Endothelial cell of umbilical vein (primary cell): Measurements from ENCODE around the gene SULT1A2. TPM values are rescaled to one million over a fixed set of nuclear protein-coding genes. Genes with fewer than 3 reads are reported as not detected.

Source experiments
- BruUV-seq: library from RNA; stranded (reverse); fragments of 400-500 nt; replicated peaks from 2 replicates; lab custom pipeline; 2021; lab: Mats Ljungman, UMichigan
- CTCF ChIA-PET: fragments of 300-600, 350-600 bp; sonication (Branson Sonifier 250); formaldehyde crosslinking; loops from one replicate; lab custom pipeline; 2021; ENCODE audit warnings: antibody characterized with exemption, inconsistent platforms; lab: Charles Lee
- POLR2A ChIA-PET: fragments of 300-600, 350-600 bp; sonication (Branson Sonifier 250); formaldehyde crosslinking; loops from one replicate; lab custom pipeline; 2021; ENCODE audit warnings: antibody characterized with exemption, inconsistent platforms; lab: Charles Lee
- DNase-seq: peaks from one replicate; pipeline ENCODE4 v3.0.0-alpha.2; 2011; ENCODE audit warnings: low read depth, low spot score
- FAIRE-seq: peaks from 2 replicates; lab custom pipeline; 2011; peaks lifted over from hg19 to GRCh38; lab: Jason Lieb, UNC
- H2AFZ ChIP-seq: 2 replicates; pipeline ENCODE4 v1.6.0; 2012; ENCODE audit warnings: low read depth, low read length, control low read depth, inconsistent platforms
- H3K27ac ChIP-seq: 2 replicates; pipeline ENCODE4 v1.5.1; 2011; ENCODE audit warnings: low read depth, mild to moderate bottlenecking, control low read depth, low read length, moderate library complexity; ENCODE audit not compliant: insufficient read depth
- H3K27me3 ChIP-seq, 2 experiments: 2 replicates each; pipeline versions ENCODE4 v1.6.0 to v1.6.1; 2011; ENCODE audit warnings: low read length in 2 of 2, mixed read lengths in 1 of 2; ENCODE audit not compliant: control insufficient read depth in 2 of 2, insufficient read depth in 2 of 2
- H3K36me3 ChIP-seq, 2 experiments: 2 replicates in 1 of 2; 3 replicates in 1 of 2; pipeline ENCODE4 v1.5.1; 2011; ENCODE audit warnings: low read length in 2 of 2, mild to moderate bottlenecking in 1 of 2, moderate library complexity in 1 of 2; ENCODE audit not compliant: control insufficient read depth in 2 of 2, insufficient read depth in 2 of 2; ENCODE audit errors: extremely low read depth in 1 of 2
- H3K4me1 ChIP-seq: 3 replicates; pipeline ENCODE4 v1.5.1; 2011; ENCODE audit warnings: mild to moderate bottlenecking, low read length; ENCODE audit not compliant: control insufficient read depth, insufficient read depth; ENCODE audit errors: extremely low read depth
- H3K4me2 ChIP-seq: 2 replicates; pipeline ENCODE4 v1.6.1; 2011; ENCODE audit warnings: low read length, control low read depth, mixed read lengths; ENCODE audit not compliant: insufficient read depth
- H3K4me3 ChIP-seq, 3 experiments: fragments of 200-600 bp in 1 of 3; sonication (generic), shearing (Covaris generic) in 1 of 3; replicated peaks in 1 of 3; 2 replicates each; pipeline ENCODE4 v1.5.1; 2011 to 2016; ENCODE audit warnings: control low read depth in 3 of 3, low read length in 3 of 3, mild to moderate bottlenecking in 2 of 3, inconsistent platforms in 1 of 3, low read depth in 1 of 3, moderate library complexity in 1 of 3; ENCODE audit not compliant: insufficient read depth in 1 of 3
- H3K79me2 ChIP-seq: 2 replicates; pipeline ENCODE4 v1.6.0; 2012; ENCODE audit warnings: low read length, inconsistent platforms; ENCODE audit not compliant: control insufficient read depth, insufficient read depth
- H3K9ac ChIP-seq: replicated peaks from 2 replicates; pipeline ENCODE3; 2011; ENCODE audit warnings: low read length, control low read depth; ENCODE audit not compliant: insufficient read depth; ENCODE audit errors: extremely low read depth
- H3K9me1 ChIP-seq: replicated peaks from 3 replicates; pipeline ENCODE4 v1.6.0; 2011; ENCODE audit warnings: mild to moderate bottlenecking, low read length; ENCODE audit not compliant: control insufficient read depth, insufficient read depth; ENCODE audit errors: extremely low read depth
- H3K9me3 ChIP-seq: replicated peaks from 2 replicates; pipeline ENCODE4 v1.5.1; 2012; ENCODE audit warnings: low read length, inconsistent platforms; ENCODE audit not compliant: control insufficient read depth, insufficient read depth
- H4K20me1 ChIP-seq: replicated peaks from 2 replicates; pipeline ENCODE3; 2011; ENCODE audit warnings: mild to moderate bottlenecking, low read length; ENCODE audit not compliant: control insufficient read depth, insufficient read depth; ENCODE audit errors: extremely low read depth
- EZH2 ChIP-seq: IDR thresholded peaks from 2 replicates; pipeline ENCODE4 v1.6.1; 2012; ENCODE audit warnings: borderline replicate concordance, low read depth, mild to moderate bottlenecking, moderate library complexity, low read length, inconsistent platforms; ENCODE audit not compliant: severe bottlenecking
- FOS ChIP-seq: IDR thresholded peaks from 2 replicates; pipeline ENCODE4 v1.6.1; 2011; ENCODE audit warnings: mild to moderate bottlenecking, low read length, moderate library complexity, borderline replicate concordance; ENCODE audit not compliant: insufficient read depth
- GATA2 ChIP-seq: IDR thresholded peaks from 2 replicates; pipeline ENCODE4 v1.7.0; 2011; ENCODE audit warnings: low read depth, mild to moderate bottlenecking, moderate library complexity, mixed read lengths, low read length; ENCODE audit not compliant: insufficient read length, insufficient read depth
- JUN ChIP-seq: IDR thresholded peaks from 2 replicates; pipeline ENCODE4 v1.6.1; 2011; ENCODE audit warnings: borderline replicate concordance, low read depth; ENCODE audit not compliant: insufficient read length, insufficient read depth
- MYC ChIP-seq: IDR thresholded peaks from one replicate; pipeline ENCODE4 v1.6.1; 2011; ENCODE audit warnings: mild to moderate bottlenecking, low read depth, low read length
- POLR2A ChIP-seq: IDR thresholded peaks from 2 replicates; pipeline ENCODE4 v1.6.1; 2012; ENCODE audit warnings: low read depth, mild to moderate bottlenecking, control low read depth, low read length
- POLR2AphosphoS5 ChIP-seq: IDR thresholded peaks from 2 replicates; pipeline ENCODE4 v1.6.1; 2012; ENCODE audit warnings: low read depth, mild to moderate bottlenecking, control low read depth, low read length, moderate library complexity; ENCODE audit not compliant: insufficient read depth
- dilution Hi-C: fragments of 300-500 bp; cut with MboI; formaldehyde crosslinking; loops from one replicate; pipeline ENCODE4 v1.15.0; 2019; ENCODE audit warnings: low sequenced_read_pairs; ENCODE audit not compliant: extremely low pct_ligation_motif_present
- intact Hi-C: fragments of 100-400 bp; cut with micrococcal nuclease; formaldehyde crosslinking; loops from one replicate; pipeline ENCODE4 v1.10.0; 2022
- polyA plus RNA-seq, 4 experiments: library from polyadenylated mRNA; depleted of rRNA in 3 of 4; stranded (reverse) in 3 of 4; unstranded in 1 of 4; fragments of >200 nt; gene quantifications; 2 replicates each; pipeline versions ENCODE4 v1.2.1 to v1.2.3, GENCODE V29; 2011 to 2012; ENCODE audit warnings: missing spikeins in 1 of 4
- total RNA-seq: library from RNA; stranded (reverse); gene quantifications from 2 replicates; pipeline ENCODE4 v1.2.3, GENCODE V29; 2021
- TF ChIP-seq, protein P1 (sequence below): IDR thresholded peaks from 2 replicates; pipeline ENCODE4 v1.6.1; 2011; ENCODE audit not compliant: insufficient read depth, insufficient read length
- TF ChIP-seq, protein P2 (sequence below), 2 donors: IDR thresholded peaks; 1 replicate in 1 of 2; 2 replicates in 1 of 2; pipeline ENCODE4 v1.5.1; 2011; ENCODE audit warnings: low read length in 2 of 2, mild to moderate bottlenecking in 2 of 2, moderate library complexity in 2 of 2, control low read depth in 1 of 2, inconsistent platforms in 1 of 2, low read depth in 1 of 2; ENCODE audit not compliant: insufficient read depth in 1 of 2; ENCODE audit errors: extremely low read depth in 1 of 2

Gene SULT1A2
- total and polyA plus RNA-seq, 2 donors (not counting 3 experiments of a cell fraction or from before 2014, with no cell fraction given): not detected

GRCh38 chr16:28556914-28557320 is 39.9 kb downstream of the SULT1A2 start:
- no peaks in the 10 kb centered on the region for H3K9me3 ChIP-seq
- TF ChIP-seq GATA2: no peak
- TF ChIP-seq MYC: no peak
- TF ChIP-seq POLR2AphosphoS5: no peak
- TF ChIP-seq FOS: no peak
- TF ChIP-seq, protein P1, sequence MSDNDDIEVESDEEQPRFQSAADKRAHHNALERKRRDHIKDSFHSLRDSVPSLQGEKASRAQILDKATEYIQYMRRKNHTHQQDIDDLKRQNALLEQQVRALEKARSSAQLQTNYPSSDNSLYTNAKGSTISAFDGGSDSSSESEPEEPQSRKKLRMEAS: no peak
- TF ChIP-seq JUN: no peak
- TF ChIP-seq POLR2A: no peak
- no peak for TF ChIP-seq EZH2
- TF ChIP-seq, protein P2, sequence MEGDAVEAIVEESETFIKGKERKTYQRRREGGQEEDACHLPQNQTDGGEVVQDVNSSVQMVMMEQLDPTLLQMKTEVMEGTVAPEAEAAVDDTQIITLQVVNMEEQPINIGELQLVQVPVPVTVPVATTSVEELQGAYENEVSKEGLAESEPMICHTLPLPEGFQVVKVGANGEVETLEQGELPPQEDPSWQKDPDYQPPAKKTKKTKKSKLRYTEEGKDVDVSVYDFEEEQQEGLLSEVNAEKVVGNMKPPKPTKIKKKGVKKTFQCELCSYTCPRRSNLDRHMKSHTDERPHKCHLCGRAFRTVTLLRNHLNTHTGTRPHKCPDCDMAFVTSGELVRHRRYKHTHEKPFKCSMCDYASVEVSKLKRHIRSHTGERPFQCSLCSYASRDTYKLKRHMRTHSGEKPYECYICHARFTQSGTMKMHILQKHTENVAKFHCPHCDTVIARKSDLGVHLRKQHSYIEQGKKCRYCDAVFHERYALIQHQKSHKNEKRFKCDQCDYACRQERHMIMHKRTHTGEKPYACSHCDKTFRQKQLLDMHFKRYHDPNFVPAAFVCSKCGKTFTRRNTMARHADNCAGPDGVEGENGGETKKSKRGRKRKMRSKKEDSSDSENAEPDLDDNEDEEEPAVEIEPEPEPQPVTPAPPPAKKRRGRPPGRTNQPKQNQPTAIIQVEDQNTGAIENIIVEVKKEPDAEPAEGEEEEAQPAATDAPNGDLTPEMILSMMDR (IDR thresholded peaks at IDR 0.05; ENCODE audit: extremely low read depth in 1 of 2, insufficient read depth in 1 of 2, low read depth in 1 of 2, low read length in 2 of 2): no peak
- H3K4me3 ChIP-seq: no peak overlapping the region
- H3K27me3 ChIP-seq: no peaks in the 10 kb centered on the region
- no peaks in the 10 kb centered on the region for H3K9me1 ChIP-seq
- no peak overlapping the region for H3K4me2 ChIP-seq
- POLR2A ChIA-PET: no interaction called here
- no peak overlapping the region for H2AFZ ChIP-seq
- FAIRE-seq (no peak), DNase-seq (no peak)
- intact Hi-C loops (no loop called here), dilution Hi-C loops (no loop called here)
- H3K79me2 ChIP-seq: no peaks in the 10 kb centered on the region
- no peak overlapping the region for H3K9ac ChIP-seq
- no peak overlapping the region for H3K27ac ChIP-seq
- H4K20me1 ChIP-seq: no peaks in the 10 kb centered on the region
- H3K36me3 ChIP-seq: no peaks in the 10 kb centered on the region
- H3K4me1 ChIP-seq: peaks cover 11% of the 10 kb centered on the region
- BruUV-seq: no TSS peak
- CTCF ChIA-PET: interaction anchor here (1.2 kb wide), 1 partner anchor 230 kb away, joined by 3 read pairs; no protein-coding TSS in a partner anchor
